GM12874 (cell line): ENCODE data around the gene TTC38.

Experiments
- TF ChIP-seq, protein P1 (sequence below): IDR thresholded peaks from 2 replicates; pipeline ENCODE4 v1.5.1; 2011; ENCODE audit warnings: low read depth, mild to moderate bottlenecking, control low read depth, low read length, moderate library complexity; ENCODE audit not compliant: insufficient read depth

The TTC38 gene

DNA sequence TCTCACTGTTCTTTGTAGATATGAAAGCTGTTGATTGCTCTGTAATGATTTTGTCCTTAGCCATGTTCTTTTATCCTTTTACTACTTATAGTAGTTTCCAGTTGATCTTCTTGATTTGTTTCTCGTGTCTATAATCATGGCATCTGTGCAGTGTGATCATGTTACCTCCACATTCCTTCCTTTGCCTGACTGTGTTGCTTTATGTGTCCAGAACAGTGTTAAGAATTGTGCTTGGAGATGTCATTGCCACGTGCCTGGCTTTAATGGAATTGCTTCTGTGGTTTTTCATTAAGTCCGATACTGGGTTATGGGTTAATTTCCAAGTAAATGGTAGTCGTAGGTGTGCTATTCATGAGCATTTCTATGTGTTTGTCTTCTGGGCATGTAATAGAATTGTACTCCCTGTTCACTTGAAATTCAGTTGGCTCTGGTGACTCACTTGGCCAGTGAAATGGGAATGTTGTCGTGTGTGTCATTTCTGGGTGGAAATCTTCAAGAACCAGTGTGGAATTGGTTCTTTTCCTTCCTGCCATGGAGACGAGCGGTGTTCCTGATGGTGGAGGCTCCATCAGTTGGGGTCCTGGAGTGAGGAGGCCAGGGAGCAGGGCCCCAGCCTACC is 35.6 kb downstream of the TTC38 start:
- TF ChIP-seq, protein P1, sequence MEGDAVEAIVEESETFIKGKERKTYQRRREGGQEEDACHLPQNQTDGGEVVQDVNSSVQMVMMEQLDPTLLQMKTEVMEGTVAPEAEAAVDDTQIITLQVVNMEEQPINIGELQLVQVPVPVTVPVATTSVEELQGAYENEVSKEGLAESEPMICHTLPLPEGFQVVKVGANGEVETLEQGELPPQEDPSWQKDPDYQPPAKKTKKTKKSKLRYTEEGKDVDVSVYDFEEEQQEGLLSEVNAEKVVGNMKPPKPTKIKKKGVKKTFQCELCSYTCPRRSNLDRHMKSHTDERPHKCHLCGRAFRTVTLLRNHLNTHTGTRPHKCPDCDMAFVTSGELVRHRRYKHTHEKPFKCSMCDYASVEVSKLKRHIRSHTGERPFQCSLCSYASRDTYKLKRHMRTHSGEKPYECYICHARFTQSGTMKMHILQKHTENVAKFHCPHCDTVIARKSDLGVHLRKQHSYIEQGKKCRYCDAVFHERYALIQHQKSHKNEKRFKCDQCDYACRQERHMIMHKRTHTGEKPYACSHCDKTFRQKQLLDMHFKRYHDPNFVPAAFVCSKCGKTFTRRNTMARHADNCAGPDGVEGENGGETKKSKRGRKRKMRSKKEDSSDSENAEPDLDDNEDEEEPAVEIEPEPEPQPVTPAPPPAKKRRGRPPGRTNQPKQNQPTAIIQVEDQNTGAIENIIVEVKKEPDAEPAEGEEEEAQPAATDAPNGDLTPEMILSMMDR = no peak

DNA sequence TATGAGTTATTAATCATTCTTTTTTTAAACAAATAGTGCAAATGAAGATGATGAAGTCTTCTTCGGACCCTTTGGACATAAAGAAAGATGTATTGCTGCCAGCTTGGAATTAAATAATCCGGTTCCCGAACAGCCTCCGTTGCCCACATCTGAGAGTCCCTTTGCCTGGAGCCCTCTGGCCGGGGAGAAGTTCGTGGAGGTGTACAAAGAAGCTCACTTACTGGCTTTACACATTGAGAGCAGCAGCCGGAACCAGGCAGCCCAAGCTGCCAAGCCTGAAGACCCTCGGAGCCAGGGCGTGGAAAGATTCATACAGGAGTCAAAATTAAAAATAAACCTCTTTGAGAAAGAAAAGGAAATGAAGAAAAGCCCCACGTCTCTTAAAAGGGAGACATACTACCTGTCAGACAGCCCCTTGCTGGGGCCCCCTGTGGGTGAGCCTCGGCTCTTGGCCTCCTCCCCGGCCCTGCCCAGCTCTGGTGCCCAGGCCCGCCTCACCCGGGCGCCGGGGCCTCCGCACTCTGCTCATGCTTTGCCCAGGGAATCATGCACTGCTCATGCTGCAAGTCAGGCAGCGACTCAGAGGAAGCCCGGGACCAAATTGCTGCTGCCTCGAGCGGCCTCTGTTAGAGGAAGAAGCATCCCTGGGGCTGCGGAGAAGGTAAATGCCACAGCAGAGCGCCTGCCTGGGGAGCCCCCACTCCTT is 40.6 kb downstream of the TTC38 start:
- TF ChIP-seq, protein P1 = no peak

DNA sequence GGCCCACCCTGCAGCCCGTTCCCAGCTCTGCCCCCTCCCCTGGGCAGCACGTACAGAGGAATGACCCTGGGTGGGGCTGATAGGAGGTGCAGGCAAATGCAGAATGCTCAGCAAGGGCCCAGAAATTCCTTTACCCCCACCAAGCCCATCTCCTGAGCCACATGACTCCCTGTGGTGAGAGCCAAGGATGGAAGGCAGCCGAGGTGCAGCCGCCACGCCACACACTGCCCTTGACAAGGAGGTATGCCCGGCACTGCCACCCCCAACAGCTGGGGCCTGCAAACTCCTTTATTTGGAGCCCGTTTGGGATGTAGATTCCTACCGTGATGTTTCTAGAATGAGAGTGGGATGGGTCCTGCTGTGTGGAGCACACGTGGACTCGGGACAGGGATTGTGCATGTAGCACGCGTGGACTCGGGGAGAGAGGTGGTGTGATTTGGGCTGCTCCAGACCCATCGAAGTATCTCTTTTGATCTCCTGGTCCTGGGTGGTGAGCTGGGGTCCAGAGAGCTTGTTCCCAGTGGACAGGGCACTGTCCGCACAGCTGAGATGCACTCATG is 41.8 kb downstream of the TTC38 start:
- TF ChIP-seq, protein P1 = no peak

DNA sequence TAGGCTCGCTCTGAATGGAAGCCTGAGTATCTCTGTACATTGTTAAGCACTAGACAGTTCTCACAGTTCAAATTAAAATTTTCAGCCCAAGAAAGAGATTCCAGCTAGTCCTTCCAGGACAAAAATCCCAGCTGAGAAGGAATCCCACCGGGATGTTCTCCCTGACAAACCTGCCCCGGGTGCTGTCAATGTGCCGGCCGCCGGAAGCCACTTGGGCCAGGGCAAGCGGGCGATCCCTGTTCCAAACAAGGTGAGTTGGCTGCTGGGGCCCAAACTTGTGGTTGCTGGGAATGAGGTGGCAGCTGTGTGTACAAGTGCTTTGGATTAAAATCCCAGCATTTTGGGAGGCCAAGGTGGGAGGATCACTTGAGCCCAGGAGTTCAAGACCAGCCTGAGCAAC is 44.2 kb downstream of the TTC38 start:
- TF ChIP-seq, protein P1 = no peak

DNA sequence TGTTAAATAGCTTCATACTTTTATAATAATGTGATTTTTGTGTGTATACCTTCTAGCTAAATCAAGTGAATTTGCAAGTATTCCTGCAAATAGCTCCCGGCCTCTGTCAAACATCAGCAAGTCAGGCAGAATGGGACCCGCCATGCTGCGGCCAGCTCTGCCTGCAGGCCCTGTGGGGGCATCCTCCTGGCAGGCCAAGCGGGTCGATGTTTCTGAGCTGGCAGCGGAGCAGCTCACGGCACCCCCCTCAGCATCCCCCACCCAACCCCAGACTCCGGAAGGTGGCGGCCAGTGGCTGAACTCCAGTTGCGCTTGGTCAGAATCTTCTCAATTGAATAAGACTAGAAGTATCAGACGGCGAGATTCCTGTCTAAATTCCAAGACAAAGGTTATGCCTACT is 48.2 kb downstream of the TTC38 start:
- TF ChIP-seq, protein P1 = no peak

DNA sequence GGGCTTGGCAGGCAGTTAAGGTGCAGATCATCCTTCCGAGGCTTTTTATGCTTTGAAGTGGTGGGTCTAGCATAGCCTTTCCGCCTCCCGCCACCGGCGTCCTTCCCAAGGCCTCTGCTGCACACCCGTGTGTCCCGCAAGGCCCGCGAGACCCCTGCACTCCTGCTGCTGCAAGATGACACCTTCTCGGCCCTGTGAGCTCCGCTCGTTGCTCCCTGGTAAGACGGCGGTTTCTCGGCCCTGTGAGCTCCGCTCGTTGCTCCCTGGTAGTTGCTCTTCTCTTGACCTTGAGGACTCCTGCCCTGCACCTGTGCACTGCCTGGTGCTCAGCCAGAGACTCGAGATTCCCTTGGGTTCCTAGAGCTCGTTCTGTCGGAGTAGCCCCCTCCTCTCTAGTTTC is 49.8 kb downstream of the TTC38 start:
- TF ChIP-seq, protein P1 = no peak

DNA sequence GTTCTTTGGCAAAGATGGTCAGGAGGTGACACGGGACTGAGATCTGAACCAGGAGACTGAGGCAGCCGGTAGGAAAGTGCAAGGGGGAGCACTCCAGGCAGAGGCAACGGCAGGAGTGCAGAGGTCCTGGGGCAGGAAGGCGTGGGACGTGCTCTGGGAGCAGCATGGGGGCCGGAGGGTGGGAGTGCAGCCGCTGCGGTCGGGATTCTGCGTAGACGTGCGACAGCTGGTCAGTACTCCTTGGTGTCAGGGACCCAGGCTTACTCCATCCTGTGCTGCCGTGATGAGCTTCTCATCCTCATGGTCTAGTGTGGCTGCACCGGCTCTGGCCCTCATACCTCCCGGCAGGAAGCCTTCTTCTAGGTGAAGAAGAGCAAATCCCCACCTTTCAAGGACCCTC is 50.8 kb downstream of the TTC38 start:
- TF ChIP-seq, protein P1 = no peak
